KMS-11 (cell line): Measurements from ENCODE around the gene PTPDC1.

Experiments used
- H2AFZ ChIP-seq: fragments of 200-600 bp; sonication (generic); 2 replicates; pipeline ENCODE4 v1.6.1; 2016; ENCODE audit warnings: antibody characterized with exemption, mixed run types, low read depth
- H3K27ac ChIP-seq: fragments of 200-600 bp; sonication (generic); 2 replicates; pipeline ENCODE4 v1.6.1; 2016; ENCODE audit warnings: mild to moderate bottlenecking, mixed run types
- H3K27me3 ChIP-seq: fragments of 200-600 bp; sonication (generic); 2 replicates; pipeline ENCODE4 v1.6.1; 2017; ENCODE audit warnings: mild to moderate bottlenecking, low read depth, mixed run types, moderate library complexity; ENCODE audit not compliant: insufficient read depth
- H3K36me3 ChIP-seq: fragments of 200-600 bp; sonication (generic); 2 replicates; pipeline ENCODE4 v1.6.1; 2017; ENCODE audit warnings: mild to moderate bottlenecking, mixed run types; ENCODE audit not compliant: insufficient read depth
- H3K4me1 ChIP-seq: fragments of 200-600 bp; sonication (generic); 2 replicates; pipeline ENCODE4 v1.6.1; 2016; ENCODE audit warnings: mild to moderate bottlenecking, low read depth, mixed run types; ENCODE audit not compliant: poor library complexity, severe bottlenecking
- H3K4me2 ChIP-seq: fragments of 200-600 bp; sonication (generic); 2 replicates; pipeline ENCODE4 v1.7.0; 2016; ENCODE audit warnings: mild to moderate bottlenecking, mixed run types
- H3K4me3 ChIP-seq: fragments of 200-600 bp; sonication (generic); IDR thresholded peaks from 2 replicates; pipeline ENCODE4 v1.6.1; 2017; ENCODE audit warnings: low read depth, low read length, mixed read lengths; ENCODE audit not compliant: insufficient read depth
- H3K79me2 ChIP-seq: fragments of 200-600 bp; sonication (generic); 2 replicates; pipeline ENCODE4 v1.6.1; 2016; ENCODE audit warnings: low read depth, mixed run types; ENCODE audit not compliant: insufficient read depth
- H3K9ac ChIP-seq: fragments of 200-600 bp; sonication (generic); 2 replicates; pipeline ENCODE4 v1.6.1; 2016; ENCODE audit warnings: mild to moderate bottlenecking, mixed run types
- H4K20me1 ChIP-seq: fragments of 200-600 bp; sonication (generic); 2 replicates; pipeline ENCODE4 v1.6.1; 2016; ENCODE audit warnings: mild to moderate bottlenecking, mixed run types; ENCODE audit not compliant: insufficient read depth
- TF ChIP-seq, protein P1 (sequence below): fragments of 200-600 bp; sonication (generic); conservative IDR thresholded peaks from 2 replicates; pipeline ENCODE4 v1.6.1; 2017; ENCODE audit warnings: low read depth, mild to moderate bottlenecking, antibody characterized with exemption, low read length, moderate library complexity, mixed read lengths

PTPDC1 gene

DNA sequence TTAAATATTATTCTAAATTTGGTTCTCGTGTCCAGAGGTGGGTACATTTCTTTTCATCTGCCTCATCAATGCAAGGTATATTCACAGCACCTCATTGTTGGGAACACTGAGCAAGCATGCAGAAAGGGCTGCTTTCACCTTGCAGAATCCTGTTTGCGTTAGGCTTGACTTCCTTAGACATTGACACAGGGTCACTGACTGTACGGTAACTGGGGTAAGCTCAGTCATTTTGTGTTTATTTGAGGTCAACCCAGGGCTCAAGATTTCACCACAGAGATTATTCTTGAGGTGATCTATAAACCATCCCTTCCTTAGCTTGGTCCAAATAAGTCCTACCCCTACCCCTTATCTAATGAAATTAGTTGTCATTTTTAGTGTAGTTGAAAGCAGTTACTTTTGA lies 1.7 kb upstream of the PTPDC1 start:
- Histone ChIP-seq H3K27me3 (no peaks in the 10 kb centered on the region), H3K4me3 (no peak overlapping the region), H3K9ac (no peak overlapping the region), H3K36me3 (no peaks in the 10 kb centered on the region), H3K79me2 (no peaks in the 10 kb centered on the region), H4K20me1 (no peaks in the 10 kb centered on the region), H3K4me1 (no peaks in the 10 kb centered on the region), H2AFZ (no peak overlapping the region), H3K27ac (no peak overlapping the region), H3K4me2 (no peak overlapping the region)
- TF ChIP-seq, protein P1, sequence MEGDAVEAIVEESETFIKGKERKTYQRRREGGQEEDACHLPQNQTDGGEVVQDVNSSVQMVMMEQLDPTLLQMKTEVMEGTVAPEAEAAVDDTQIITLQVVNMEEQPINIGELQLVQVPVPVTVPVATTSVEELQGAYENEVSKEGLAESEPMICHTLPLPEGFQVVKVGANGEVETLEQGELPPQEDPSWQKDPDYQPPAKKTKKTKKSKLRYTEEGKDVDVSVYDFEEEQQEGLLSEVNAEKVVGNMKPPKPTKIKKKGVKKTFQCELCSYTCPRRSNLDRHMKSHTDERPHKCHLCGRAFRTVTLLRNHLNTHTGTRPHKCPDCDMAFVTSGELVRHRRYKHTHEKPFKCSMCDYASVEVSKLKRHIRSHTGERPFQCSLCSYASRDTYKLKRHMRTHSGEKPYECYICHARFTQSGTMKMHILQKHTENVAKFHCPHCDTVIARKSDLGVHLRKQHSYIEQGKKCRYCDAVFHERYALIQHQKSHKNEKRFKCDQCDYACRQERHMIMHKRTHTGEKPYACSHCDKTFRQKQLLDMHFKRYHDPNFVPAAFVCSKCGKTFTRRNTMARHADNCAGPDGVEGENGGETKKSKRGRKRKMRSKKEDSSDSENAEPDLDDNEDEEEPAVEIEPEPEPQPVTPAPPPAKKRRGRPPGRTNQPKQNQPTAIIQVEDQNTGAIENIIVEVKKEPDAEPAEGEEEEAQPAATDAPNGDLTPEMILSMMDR: no peak

DNA sequence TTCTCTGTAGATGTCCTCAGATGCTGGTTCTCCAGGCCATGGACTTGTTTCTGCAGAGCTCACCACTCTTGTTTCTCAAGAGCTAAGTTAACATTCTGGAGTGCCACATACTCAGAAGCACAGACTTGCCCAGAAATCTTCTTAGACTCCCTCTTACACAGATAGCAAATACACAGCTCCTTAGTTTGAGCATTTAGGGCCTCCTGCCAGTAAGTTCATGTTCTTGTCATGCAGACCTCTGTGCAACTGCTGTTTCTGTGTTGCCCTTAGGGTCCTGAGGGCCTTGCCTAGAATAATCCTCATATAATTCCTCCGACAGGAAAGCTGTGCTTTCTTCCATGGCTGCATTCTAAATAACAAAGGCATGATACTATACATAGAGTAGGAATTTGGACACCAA lies 1.3 kb upstream of the PTPDC1 start:
- H3K36me3 ChIP-seq: no peaks in the 10 kb centered on the region
- no peaks in the 10 kb centered on the region for H4K20me1 ChIP-seq
- no peak overlapping the region for H3K27ac ChIP-seq
- H3K4me1 ChIP-seq: no peaks in the 10 kb centered on the region
- TF ChIP-seq, protein P1: no peak
- H3K9ac ChIP-seq: no peak overlapping the region
- no peak overlapping the region for H3K4me3 ChIP-seq
- H3K27me3 ChIP-seq: no peaks in the 10 kb centered on the region
- H3K79me2 ChIP-seq: no peaks in the 10 kb centered on the region
- H3K4me2 ChIP-seq: no peak overlapping the region
- no peak overlapping the region for H2AFZ ChIP-seq

DNA sequence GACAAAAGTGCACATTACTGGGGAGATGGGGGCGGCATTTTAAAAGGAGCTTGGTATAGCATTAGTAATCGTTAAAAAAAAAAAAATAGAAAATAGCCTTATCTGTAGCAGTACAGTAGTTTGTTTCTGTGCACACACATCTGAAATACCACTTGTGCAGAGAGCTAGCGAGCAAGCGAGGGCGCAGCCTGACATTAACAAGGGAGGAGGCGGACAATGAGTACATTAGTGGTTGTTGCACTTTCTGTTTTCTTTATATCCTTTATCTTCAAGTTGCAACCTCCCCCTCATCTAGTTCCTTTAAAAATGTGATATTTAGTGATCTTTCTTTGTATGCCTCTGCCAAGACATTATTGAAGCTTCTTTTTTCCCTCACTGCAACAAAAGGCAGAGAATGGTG lies 880 bp upstream of the PTPDC1 start:
- H4K20me1 ChIP-seq: no peaks in the 10 kb centered on the region
- H2AFZ ChIP-seq: no peak overlapping the region
- H3K36me3 ChIP-seq: no peaks in the 10 kb centered on the region
- no peak overlapping the region for H3K4me3 ChIP-seq
- no peaks in the 10 kb centered on the region for H3K79me2 ChIP-seq
- H3K27ac ChIP-seq: no peak overlapping the region
- H3K4me2 ChIP-seq: no peak overlapping the region
- no peaks in the 10 kb centered on the region for H3K27me3 ChIP-seq
- TF ChIP-seq, protein P1: no peak
- no peaks in the 10 kb centered on the region for H3K4me1 ChIP-seq
- no peak overlapping the region for H3K9ac ChIP-seq

DNA sequence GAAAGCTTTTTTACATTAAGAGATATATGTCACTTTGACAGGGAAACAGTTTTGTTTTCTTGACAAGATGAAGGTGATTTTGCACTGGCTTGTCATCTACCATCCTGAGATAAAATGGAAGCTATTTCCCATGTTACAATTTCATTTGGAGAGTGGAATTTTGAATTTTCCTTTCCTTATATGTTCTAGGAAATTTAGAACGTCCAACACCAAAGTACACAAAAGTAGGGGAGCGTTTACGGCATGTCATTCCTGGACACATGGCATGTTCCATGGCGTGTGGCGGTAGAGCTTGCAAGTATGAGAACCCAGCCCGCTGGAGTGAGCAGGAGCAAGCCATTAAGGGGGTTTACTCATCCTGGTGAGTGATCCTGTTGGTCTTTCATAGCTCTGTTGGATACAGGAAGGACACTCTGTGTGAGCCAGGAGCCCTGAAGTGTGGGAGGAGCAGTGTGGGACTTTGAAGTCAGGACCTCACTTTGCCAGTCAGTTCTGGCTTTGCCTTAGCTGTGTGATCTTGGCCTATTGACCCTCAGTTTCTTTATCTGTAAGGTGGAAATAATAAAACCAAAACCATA lies 887 bp downstream of the PTPDC1 start:
- Histone ChIP-seq H3K4me3 (no peak overlapping the region), H3K27me3 (no peaks in the 10 kb centered on the region), H3K9ac (no peak overlapping the region), H3K4me1 (no peaks in the 10 kb centered on the region), H3K79me2 (no peaks in the 10 kb centered on the region), H3K36me3 (no peaks in the 10 kb centered on the region), H3K4me2 (no peak overlapping the region), H3K27ac (no peak overlapping the region), H4K20me1 (no peaks in the 10 kb centered on the region), H2AFZ (no peak overlapping the region)
- TF ChIP-seq, protein P1: no peak
